Activated T-cell treated with anti-CD3 and anti-CD28 coated beads, Interleukin-2, amount 50 U/mL, for 72 hours (primary cell): Measurements from ENCODE around the gene DHX35. TPM values are rescaled to one million over a fixed set of nuclear protein-coding genes. Genes with fewer than 3 reads are reported as not detected.

Source experiments
- ATAC-seq, 2 donors: fragments of 150-1000 bp; cut with Tn5 transposase; replicated peaks in 1 of 2; 2 replicates each; pipeline ENCODE4 v1.10.0; 2021; ENCODE audit warnings: moderate library complexity in 2 of 2, mild to moderate bottlenecking in 1 of 2
- DNase-seq, 2 donors: peaks; one replicate each; pipeline ENCODE4 v3.0.0; 2021 to 2022; ENCODE audit warnings: mixed read lengths in 1 of 2
- H3K27ac Mint-ChIP-seq: one replicate; pipeline ENCODE4 v1.8.0; 2022; ENCODE audit warnings: mild to moderate bottlenecking, moderate library complexity, mixed read lengths
- H3K27me3 Mint-ChIP-seq: one replicate; pipeline ENCODE4 v1.8.0; 2022; ENCODE audit warnings: low read depth, mixed read lengths
- H3K36me3 Mint-ChIP-seq, 2 donors: one replicate each; pipeline ENCODE4 v1.8.0; 2022; ENCODE audit warnings: mixed read lengths in 2 of 2, mild to moderate bottlenecking in 1 of 2; ENCODE audit not compliant: insufficient read depth in 2 of 2
- H3K4me1 Mint-ChIP-seq: one replicate; pipeline ENCODE4 v1.8.0; 2022; ENCODE audit warnings: low read depth, mixed read lengths
- H3K4me3 Mint-ChIP-seq, 2 donors: one replicate each; pipeline ENCODE4 v1.8.0; 2022; ENCODE audit warnings: mild to moderate bottlenecking in 2 of 2, mixed read lengths in 2 of 2, moderate library complexity in 2 of 2
- H3K9me3 Mint-ChIP-seq, 2 donors: one replicate each; pipeline ENCODE4 v1.8.0; 2022; ENCODE audit warnings: mixed read lengths in 2 of 2
- total RNA-seq, 2 donors: library from RNA; stranded (reverse); gene quantifications; one replicate each; pipeline ENCODE4 v1.2.3, GENCODE V29; 2022

The DHX35 gene
- total RNA-seq, 2 donors from 2014 or later = 9.4 to 14.2 TPM

DNA sequence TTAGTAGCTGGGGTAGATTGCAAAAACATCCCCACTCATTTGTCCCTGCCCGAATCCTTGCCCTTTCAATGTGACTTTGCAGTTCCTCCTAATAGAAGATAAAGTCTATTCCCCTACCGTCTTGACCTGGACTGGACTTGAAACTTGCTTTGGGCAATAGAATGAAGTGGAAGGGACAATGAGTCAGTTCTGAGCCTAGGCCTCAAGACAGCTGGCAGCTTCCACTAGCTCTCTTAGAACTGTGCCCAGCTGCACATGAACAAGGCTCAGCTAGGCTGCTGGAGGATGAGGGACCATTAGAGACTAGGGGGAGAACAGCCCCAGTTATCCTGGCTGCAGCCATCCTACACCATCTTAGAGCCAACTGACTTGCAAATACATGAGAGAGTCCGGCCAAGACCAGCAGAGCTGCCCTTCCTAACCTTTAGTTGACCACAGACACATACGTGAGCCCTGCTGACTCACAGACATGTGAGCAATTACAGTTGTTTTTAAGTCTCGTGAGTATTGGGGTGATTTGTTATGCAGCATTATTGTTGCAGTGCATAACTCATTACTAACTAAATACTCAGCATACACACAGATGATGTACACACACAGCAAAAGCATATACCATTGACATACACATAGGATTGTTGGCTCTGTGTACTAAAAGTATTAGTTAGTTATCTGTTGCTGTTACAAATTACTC lies 105.5 kb downstream of the DHX35 start:
- Mint-ChIP-seq H3K27ac (no peak overlapping the region), H3K4me3 (no peak overlapping the region), H3K4me1 (no peaks in the 10 kb centered on the region), H3K27me3 (peaks cover 21% of the 10 kb centered on the region), H3K36me3 (no peaks in the 10 kb centered on the region), H3K9me3 (peaks cover 0 to 3% of the 10 kb centered on the region in 2 donors)
- DNase-seq = no peak
- no peak for ATAC-seq

DNA sequence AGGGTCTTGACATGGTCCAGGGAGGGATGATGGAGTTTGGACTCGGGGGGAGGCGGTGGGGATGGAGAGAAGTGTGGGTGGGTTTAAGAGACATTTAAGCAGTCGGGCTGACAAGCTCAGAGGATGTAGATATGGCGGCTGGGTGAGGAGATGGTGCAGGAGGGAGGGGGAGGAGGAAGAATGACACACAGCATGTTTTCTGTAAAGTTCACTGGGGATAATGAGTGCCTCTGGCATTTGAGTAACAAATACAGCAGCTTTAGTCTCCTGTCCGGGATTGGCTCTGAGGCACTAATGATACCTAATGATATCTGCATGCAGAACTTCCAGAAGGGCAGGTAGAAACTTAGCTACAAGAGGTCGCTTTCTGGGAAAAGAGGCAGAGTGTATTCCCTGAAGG lies 107.8 kb downstream of the DHX35 start:
- peaks cover 36% of the 10 kb centered on the region for H3K27me3 Mint-ChIP-seq
- no peaks in the 10 kb centered on the region for H3K4me1 Mint-ChIP-seq
- no peaks in the 10 kb centered on the region for H3K36me3 Mint-ChIP-seq
- H3K27ac Mint-ChIP-seq = no peak overlapping the region
- no peak for DNase-seq
- peaks cover 0 to 3% of the 10 kb centered on the region in 2 donors for H3K9me3 Mint-ChIP-seq
- ATAC-seq = no peak
- H3K4me3 Mint-ChIP-seq = no peak overlapping the region

GRCh38 chr20:39070484-39071231 lies 108.5 kb downstream of the DHX35 start:
- peaks cover 36% of the 10 kb centered on the region for H3K27me3 Mint-ChIP-seq
- H3K9me3 Mint-ChIP-seq = peaks cover 0 to 3% of the 10 kb centered on the region in 2 donors
- no peak overlapping the region for H3K27ac Mint-ChIP-seq
- H3K4me3 Mint-ChIP-seq = no peak overlapping the region
- H3K36me3 Mint-ChIP-seq = no peaks in the 10 kb centered on the region
- DNase-seq = no peak
- ATAC-seq = peak; percentile 45 to 50
- no peaks in the 10 kb centered on the region for H3K4me1 Mint-ChIP-seq

- peaks cover 0 to 3% of the 10 kb centered on the region in 2 donors for H3K9me3 Mint-ChIP-seq
- ATAC-seq = no peak
- no peak for DNase-seq
These were observed 110.0 kb downstream of the DHX35 start for GRCh38 chr20:39072132-39072531.

GRCh38 chr20:39072653-39073052 lies 110.5 kb downstream of the DHX35 start:
- Mint-ChIP-seq H3K27me3 (peaks cover 42% of the 10 kb centered on the region), H3K27ac (no peak overlapping the region)

More at GRCh38 chr20:39072132-39072531, 110.0 kb downstream of the DHX35 start:
- H3K4me1 Mint-ChIP-seq = no peaks in the 10 kb centered on the region
- H3K27ac Mint-ChIP-seq = no peak overlapping the region
- H3K4me3 Mint-ChIP-seq = no peak overlapping the region
- peaks cover 42% of the 10 kb centered on the region for H3K27me3 Mint-ChIP-seq
- no peaks in the 10 kb centered on the region for H3K36me3 Mint-ChIP-seq

GRCh38 chr20:39075731-39076130 lies 113.6 kb downstream of the DHX35 start:
- no peak overlapping the region for H3K27ac Mint-ChIP-seq
- ATAC-seq (no peak), DNase-seq (no peak)

More at GRCh38 chr20:39072653-39073052, 110.5 kb downstream of the DHX35 start:
- Mint-ChIP-seq H3K36me3 (no peaks in the 10 kb centered on the region), H3K4me1 (no peaks in the 10 kb centered on the region), H3K4me3 (no peak overlapping the region), H3K9me3 (peaks cover 0 to 3% of the 10 kb centered on the region in 2 donors)
- ATAC-seq (no peak), DNase-seq (no peak)

DNA sequence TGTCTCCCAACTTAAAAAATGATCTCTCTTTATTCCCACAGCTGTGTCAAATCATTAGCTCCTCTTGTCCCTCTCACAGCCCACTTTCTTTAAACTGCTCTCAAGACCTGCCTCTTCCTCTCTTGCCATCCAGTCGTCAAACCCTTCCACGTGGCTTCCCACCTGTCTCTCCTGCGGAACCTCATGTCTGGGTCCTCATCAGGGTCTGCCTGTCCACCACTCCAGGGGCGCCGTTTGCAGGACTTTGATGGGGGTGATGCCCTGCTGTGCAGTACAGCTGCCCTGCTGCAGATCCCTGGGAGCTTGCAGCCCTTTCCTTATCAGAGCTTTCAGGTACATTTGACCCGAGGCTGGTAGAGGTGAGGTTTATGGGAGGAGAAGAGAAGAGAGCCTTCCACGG lies 114.8 kb downstream of the DHX35 start:
- Mint-ChIP-seq H3K9me3 (no peaks in the 10 kb centered on the region), H3K4me3 (no peak overlapping the region), H3K4me1 (no peaks in the 10 kb centered on the region), H3K27me3 (peaks cover 34% of the 10 kb centered on the region), H3K36me3 (no peaks in the 10 kb centered on the region), H3K27ac (no peak overlapping the region)
- no peak for ATAC-seq
- DNase-seq = no peak

More at GRCh38 chr20:39075731-39076130, 113.6 kb downstream of the DHX35 start:
- peaks cover 34% of the 10 kb centered on the region for H3K27me3 Mint-ChIP-seq
- no peaks in the 10 kb centered on the region for H3K4me1 Mint-ChIP-seq
- no peak overlapping the region for H3K4me3 Mint-ChIP-seq
- no peaks in the 10 kb centered on the region for H3K36me3 Mint-ChIP-seq
- H3K9me3 Mint-ChIP-seq = no peaks in the 10 kb centered on the region

GRCh38 chr20:39080326-39080725 lies 118.2 kb downstream of the DHX35 start:
- ATAC-seq (no peak), DNase-seq (no peak)
- H3K36me3 Mint-ChIP-seq = no peaks in the 10 kb centered on the region
- H3K4me3 Mint-ChIP-seq = no peak overlapping the region
- H3K27ac Mint-ChIP-seq = no peak overlapping the region
- H3K27me3 Mint-ChIP-seq = peaks cover 25% of the 10 kb centered on the region
- H3K9me3 Mint-ChIP-seq = no peaks in the 10 kb centered on the region
- no peaks in the 10 kb centered on the region for H3K4me1 Mint-ChIP-seq

- Mint-ChIP-seq H3K36me3 (no peaks in the 10 kb centered on the region), H3K27me3 (peaks cover 20% of the 10 kb centered on the region), H3K27ac (no peak overlapping the region), H3K4me1 (no peaks in the 10 kb centered on the region), H3K9me3 (no peaks in the 10 kb centered on the region), H3K4me3 (no peak overlapping the region)
- peak; percentile 81 to 83 for DNase-seq
- peak; percentile 73 to 80 for ATAC-seq
These were observed 119.1 kb downstream of the DHX35 start for GRCh38 chr20:39081255-39081654.

DNA sequence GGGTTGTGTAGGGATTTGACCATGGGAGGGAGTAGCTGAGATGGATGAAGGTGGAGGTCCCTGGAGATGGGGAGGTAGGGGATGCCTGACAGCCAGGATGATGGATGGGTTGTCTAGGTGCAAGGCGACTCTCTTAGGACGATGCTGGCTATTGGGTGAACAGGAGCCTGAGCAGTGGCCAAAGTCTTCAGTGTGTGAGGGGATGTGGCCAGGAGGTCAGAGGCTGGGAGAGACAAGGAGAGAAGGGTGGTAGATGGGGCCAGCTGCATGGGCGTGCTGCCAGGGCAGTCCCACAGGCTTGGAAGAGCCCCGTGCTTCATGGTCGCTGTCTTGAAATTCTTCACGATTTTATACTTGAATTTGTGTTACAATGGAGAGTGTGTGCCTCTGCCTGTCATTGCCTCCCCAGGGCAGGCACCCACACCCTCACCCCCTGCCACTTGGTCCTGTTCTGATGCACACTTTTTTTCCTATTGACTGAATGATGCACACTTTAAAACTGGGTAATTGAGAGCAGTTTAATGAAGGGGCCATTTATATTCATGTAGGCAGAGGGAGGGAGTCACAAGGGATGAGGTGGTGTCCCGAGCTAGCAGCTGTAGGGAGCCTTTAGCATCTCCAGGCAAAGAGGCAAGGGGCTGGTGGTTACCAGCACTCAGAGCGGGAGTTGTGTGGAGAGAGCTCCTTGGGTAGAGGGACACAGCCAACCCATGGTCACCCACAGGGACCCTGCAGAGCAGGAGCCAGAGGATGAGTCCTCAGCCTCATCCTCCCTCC lies 120.7 kb downstream of the DHX35 start:
- Mint-ChIP-seq H3K36me3 (no peaks in the 10 kb centered on the region), H3K4me1 (no peaks in the 10 kb centered on the region), H3K27ac (no peak overlapping the region), H3K27me3 (peaks cover 19% of the 10 kb centered on the region), H3K4me3 (no peak overlapping the region), H3K9me3 (no peaks in the 10 kb centered on the region)
- no peak for ATAC-seq
- no peak for DNase-seq

DNA sequence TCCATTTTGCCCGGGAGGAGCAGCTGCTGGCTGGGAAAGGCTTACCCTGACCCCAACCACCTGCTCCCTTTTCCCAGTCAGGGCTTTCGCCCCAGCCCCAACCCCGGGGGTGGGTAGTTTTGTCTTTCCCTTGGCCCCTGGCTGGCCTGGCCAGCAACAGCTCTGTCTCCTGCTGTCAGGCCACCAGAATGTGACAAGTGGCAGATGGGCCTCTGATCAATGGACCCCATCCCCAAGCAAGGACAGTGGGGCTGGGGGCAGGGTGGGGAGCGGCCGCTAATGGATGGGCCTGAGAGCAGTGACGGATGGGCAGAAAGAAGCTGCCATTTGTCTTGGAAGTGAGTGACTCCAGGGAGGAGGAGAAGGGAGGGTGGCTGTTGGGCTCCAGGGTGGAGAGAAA lies 121.6 kb downstream of the DHX35 start:
- ATAC-seq (no peak), DNase-seq (no peak)
- Mint-ChIP-seq H3K9me3 (no peaks in the 10 kb centered on the region), H3K36me3 (no peaks in the 10 kb centered on the region), H3K4me3 (no peak overlapping the region), H3K27ac (no peak overlapping the region), H3K27me3 (peaks cover 12% of the 10 kb centered on the region), H3K4me1 (no peaks in the 10 kb centered on the region)

DNA sequence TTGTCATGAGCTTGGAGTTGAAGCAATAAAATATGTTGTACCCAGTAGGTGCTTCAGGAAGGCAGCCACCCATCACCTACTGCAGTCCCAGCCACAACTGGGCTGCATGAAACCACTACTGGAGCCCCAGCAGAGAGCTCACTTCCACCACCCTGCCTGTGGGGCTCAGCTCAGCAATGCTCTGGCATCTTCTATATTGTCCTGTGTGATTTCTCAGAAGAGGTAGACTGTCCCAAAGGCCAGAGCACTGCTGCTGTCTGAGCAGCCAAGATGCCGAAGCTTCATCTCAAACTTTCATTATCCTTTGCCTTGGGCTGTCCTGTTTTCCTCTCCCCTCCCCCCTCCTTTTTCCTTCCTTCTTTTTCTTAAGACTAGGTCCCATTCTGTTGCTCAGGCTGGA lies 126.9 kb downstream of the DHX35 start:
- Mint-ChIP-seq H3K4me1 (peaks cover 7% of the 10 kb centered on the region), H3K9me3 (peaks cover 0 to 1% of the 10 kb centered on the region in 2 donors), H3K4me3 (no peak overlapping the region), H3K27ac (no peak overlapping the region), H3K36me3 (peaks cover 2% of the 10 kb centered on the region in 2 donors), H3K27me3 (peaks cover 4% of the 10 kb centered on the region)
- DNase-seq (no peak), ATAC-seq (no peak)
